Parathyroid adenoma (tissue), 2 donors: ENCODE measurements around the gene SGO2.

ENCODE experiments used
- H2AFZ ChIP-seq: fragments of 300-600 bp; sonication (generic); one replicate; pipeline ENCODE4 v1.7.0; 2017; ENCODE audit warnings: antibody characterized with exemption, mild to moderate bottlenecking
- H3K27ac ChIP-seq: fragments of 300-600 bp; sonication (generic); one replicate; pipeline ENCODE4 v1.7.0; 2017
- H3K27me3 ChIP-seq: fragments of 300-600 bp; sonication (generic); one replicate; pipeline ENCODE4 v1.7.0; 2017; ENCODE audit warnings: low read length; ENCODE audit not compliant: control insufficient read depth, insufficient read depth
- H3K36me3 ChIP-seq: fragments of 300-600 bp; sonication (generic); one replicate; pipeline ENCODE4 v1.7.0; 2017; ENCODE audit warnings: low read length; ENCODE audit not compliant: control insufficient read depth, insufficient read depth
- H3K4me1 ChIP-seq: fragments of 300-600 bp; sonication (generic); one replicate; pipeline ENCODE4 v1.7.0; 2017; ENCODE audit warnings: control low read depth
- H3K4me2 ChIP-seq: fragments of 300-600 bp; sonication (generic); one replicate; pipeline ENCODE4 v1.7.0; 2017; ENCODE audit warnings: low read length
- H3K4me3 ChIP-seq: fragments of 300-600 bp; sonication (generic); one replicate; pipeline ENCODE4 v1.7.0; 2017; ENCODE audit warnings: low read depth, low read length
- H3K79me2 ChIP-seq: fragments of 300-600 bp; sonication (generic); one replicate; pipeline ENCODE4 v1.7.0; 2017; ENCODE audit warnings: control low read depth
- H3K9ac ChIP-seq: fragments of 300-600 bp; sonication (generic); one replicate; pipeline ENCODE4 v1.7.0; 2017; ENCODE audit warnings: mild to moderate bottlenecking
- H3K9me3 ChIP-seq: fragments of 300-600 bp; sonication (generic); one replicate; pipeline ENCODE4 v1.7.0; 2017; ENCODE audit warnings: low read length; ENCODE audit not compliant: control insufficient read depth
- TF ChIP-seq, protein P1 (sequence below): fragments of 300-600 bp; sonication (generic); IDR thresholded peaks from one replicate; pipeline ENCODE4 v1.7.0; 2017; ENCODE audit warnings: antibody characterized with exemption, mild to moderate bottlenecking
- donor health status: primary hyperparathyroidism.

SGO2 gene

GRCh38 chr2:200588076-200588678, 62.2 kb downstream of the SGO2 start:
- Histone ChIP-seq H3K4me3 (no peak overlapping the region), H3K79me2 (no peaks in the 10 kb centered on the region), H3K9ac (no peak overlapping the region), H3K4me2 (no peak overlapping the region), H3K4me1 (no peaks in the 10 kb centered on the region), H2AFZ (no peak overlapping the region), H3K27ac (no peak overlapping the region), H3K27me3 (no peaks in the 10 kb centered on the region), H3K36me3 (no peaks in the 10 kb centered on the region), H3K9me3 (no peaks in the 10 kb centered on the region)
- TF ChIP-seq, protein P1, sequence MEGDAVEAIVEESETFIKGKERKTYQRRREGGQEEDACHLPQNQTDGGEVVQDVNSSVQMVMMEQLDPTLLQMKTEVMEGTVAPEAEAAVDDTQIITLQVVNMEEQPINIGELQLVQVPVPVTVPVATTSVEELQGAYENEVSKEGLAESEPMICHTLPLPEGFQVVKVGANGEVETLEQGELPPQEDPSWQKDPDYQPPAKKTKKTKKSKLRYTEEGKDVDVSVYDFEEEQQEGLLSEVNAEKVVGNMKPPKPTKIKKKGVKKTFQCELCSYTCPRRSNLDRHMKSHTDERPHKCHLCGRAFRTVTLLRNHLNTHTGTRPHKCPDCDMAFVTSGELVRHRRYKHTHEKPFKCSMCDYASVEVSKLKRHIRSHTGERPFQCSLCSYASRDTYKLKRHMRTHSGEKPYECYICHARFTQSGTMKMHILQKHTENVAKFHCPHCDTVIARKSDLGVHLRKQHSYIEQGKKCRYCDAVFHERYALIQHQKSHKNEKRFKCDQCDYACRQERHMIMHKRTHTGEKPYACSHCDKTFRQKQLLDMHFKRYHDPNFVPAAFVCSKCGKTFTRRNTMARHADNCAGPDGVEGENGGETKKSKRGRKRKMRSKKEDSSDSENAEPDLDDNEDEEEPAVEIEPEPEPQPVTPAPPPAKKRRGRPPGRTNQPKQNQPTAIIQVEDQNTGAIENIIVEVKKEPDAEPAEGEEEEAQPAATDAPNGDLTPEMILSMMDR: no peak

DNA sequence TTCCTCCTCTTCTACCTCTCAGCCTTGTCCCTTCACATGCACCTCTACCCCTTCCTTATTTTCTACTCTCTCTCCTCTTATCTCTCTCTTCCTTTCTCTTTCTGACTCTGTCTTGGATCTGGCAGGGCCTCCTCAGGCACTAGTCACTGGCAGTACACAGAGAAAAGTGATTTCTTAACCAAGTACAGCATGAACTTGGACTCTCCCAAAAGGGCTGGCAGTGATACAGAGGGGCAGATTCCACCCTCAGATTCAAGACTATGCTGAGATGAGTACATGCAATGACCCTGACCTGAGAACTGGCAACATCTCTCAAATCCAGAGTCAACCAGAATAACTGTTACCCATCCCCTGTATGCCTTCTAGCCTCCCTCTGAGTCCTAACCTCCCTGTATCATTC, 64.1 kb downstream of the SGO2 start:
- Histone ChIP-seq H3K27me3 (no peaks in the 10 kb centered on the region), H3K9me3 (no peaks in the 10 kb centered on the region), H3K36me3 (no peaks in the 10 kb centered on the region), H3K4me2 (no peak overlapping the region), H3K27ac (no peak overlapping the region), H3K79me2 (no peaks in the 10 kb centered on the region), H3K4me1 (no peaks in the 10 kb centered on the region), H3K4me3 (no peak overlapping the region), H3K9ac (no peak overlapping the region), H2AFZ (no peak overlapping the region)
- TF ChIP-seq, protein P1: no peak

DNA sequence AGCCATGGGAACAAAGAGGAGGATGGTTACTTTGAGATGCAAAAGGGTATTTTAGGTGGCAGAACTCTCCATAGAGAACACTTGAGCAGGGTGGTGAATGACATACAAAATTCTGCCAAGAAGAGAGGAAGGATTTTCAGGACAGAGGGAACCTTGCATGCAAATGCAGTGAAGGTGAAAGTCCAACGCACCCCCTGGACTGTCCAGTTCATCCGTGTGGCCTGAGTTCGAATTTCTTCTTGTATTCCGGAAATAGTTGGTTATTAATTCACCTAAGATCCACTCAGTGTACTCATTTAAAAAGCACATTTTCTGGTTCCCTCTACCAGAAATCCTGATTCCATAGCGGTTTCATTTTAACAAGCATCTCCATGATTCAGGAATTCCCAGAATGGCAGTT, 65.3 kb downstream of the SGO2 start:
- H3K9me3 ChIP-seq: no peaks in the 10 kb centered on the region
- TF ChIP-seq, protein P1: no peak
- H3K4me3 ChIP-seq: no peak overlapping the region
- no peak overlapping the region for H3K4me2 ChIP-seq
- no peaks in the 10 kb centered on the region for H3K4me1 ChIP-seq
- no peaks in the 10 kb centered on the region for H3K36me3 ChIP-seq
- H3K27me3 ChIP-seq: no peaks in the 10 kb centered on the region
- no peak overlapping the region for H2AFZ ChIP-seq
- H3K27ac ChIP-seq: no peak overlapping the region
- H3K79me2 ChIP-seq: no peaks in the 10 kb centered on the region
- H3K9ac ChIP-seq: no peak overlapping the region

DNA sequence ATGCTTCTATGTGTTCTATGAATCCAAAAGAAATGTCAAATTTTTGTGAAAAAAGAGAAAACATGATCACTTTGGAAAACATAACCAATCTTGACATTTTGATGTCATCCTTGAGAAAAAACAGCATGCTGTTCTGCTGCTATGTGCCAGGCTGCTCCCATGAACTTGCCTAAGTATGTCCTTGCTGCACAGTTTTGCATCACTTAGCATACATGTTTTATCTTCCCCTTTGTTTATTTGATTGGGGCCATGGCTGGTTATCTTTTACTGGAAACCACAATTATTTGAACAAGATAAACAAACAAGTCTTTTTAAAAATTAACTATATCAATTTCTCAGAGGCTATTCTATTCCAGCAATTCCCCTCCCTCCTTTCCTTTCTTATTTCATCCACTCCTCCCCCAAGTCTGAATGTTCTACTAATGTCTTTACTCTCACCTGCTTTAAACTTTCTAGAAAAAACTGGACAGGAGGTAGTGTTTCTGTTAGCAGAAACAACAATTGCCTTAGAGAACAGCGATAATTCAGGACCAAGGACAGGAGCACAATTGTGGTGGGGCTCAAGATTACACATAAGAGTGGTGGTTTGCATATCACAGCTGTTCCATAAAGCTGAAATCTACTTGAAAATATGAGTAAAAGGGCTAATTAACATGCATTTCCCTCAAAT, 66.5 kb downstream of the SGO2 start:
- Histone ChIP-seq H3K27ac (no peak overlapping the region), H3K27me3 (no peaks in the 10 kb centered on the region), H2AFZ (no peak overlapping the region), H3K4me2 (no peak overlapping the region), H3K36me3 (no peaks in the 10 kb centered on the region), H3K9me3 (no peaks in the 10 kb centered on the region), H3K9ac (no peak overlapping the region), H3K4me3 (no peak overlapping the region), H3K4me1 (no peaks in the 10 kb centered on the region), H3K79me2 (no peaks in the 10 kb centered on the region)
- TF ChIP-seq, protein P1: no peak

- Histone ChIP-seq H3K27me3 (no peaks in the 10 kb centered on the region), H3K79me2 (no peaks in the 10 kb centered on the region), H3K4me3 (no peak overlapping the region), H3K4me2 (no peak overlapping the region), H3K9me3 (no peaks in the 10 kb centered on the region), H3K27ac (no peak overlapping the region), H2AFZ (no peak overlapping the region), H3K9ac (no peak overlapping the region), H3K4me1 (no peaks in the 10 kb centered on the region), H3K36me3 (no peaks in the 10 kb centered on the region)
- TF ChIP-seq, protein P1: no peak
Measured at GRCh38 chr2:200593905-200594304, 67.9 kb downstream of the SGO2 start.
